Stimulated activated CD8-positive, alpha-beta memory T cell treated with anti-CD3 and anti-CD28 coated beads, Interleukin-7, amount 100 ng/mL, for 1 hour (primary cell): ENCODE data around the gene TNNT2.

Experiments
- DNase-seq, 2 donors: peaks; one replicate each; pipeline ENCODE4 v3.0.0-alpha.2; 2020; ENCODE audit warnings: low read depth in 2 of 2

Gene TNNT2

DNA sequence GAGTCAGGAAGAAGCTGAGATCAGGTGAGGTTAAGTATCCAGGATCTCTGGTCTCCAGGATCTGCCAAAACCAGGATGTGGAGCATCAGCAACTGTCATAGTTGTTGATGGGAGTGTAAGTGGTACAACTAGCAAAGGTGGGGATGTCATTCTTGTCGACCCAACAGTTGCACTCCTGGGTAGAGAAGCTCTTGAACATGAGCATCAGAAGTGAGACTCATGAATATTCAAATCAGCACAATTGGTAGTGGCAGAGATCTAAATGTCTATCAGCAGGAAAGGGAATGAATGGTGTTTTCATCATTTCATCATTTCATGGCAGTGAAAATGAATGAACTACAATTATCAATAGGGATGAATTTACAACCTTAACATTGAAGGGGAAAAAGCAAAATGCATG, 25.9 kb upstream of the TNNT2 start:
- no peak for DNase-seq

DNA sequence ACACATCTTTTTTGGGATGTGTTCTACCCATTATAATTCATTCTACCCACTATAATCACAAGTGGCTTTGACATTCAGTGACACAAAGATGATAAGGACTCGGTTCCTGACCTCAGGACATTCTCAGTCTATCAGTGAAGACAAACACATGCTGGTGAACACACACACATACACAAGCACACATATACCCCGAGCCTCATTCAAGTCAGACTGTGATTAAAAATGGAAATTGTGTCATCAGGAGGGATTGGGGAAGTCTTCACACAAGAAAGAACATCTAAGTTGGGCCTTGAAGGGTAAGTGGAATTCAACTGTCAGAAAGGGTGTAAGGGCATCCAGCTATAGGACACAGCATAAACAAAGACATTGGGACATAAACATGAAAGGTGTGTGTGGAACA, 24.2 kb upstream of the TNNT2 start:
- no peak for DNase-seq

DNA sequence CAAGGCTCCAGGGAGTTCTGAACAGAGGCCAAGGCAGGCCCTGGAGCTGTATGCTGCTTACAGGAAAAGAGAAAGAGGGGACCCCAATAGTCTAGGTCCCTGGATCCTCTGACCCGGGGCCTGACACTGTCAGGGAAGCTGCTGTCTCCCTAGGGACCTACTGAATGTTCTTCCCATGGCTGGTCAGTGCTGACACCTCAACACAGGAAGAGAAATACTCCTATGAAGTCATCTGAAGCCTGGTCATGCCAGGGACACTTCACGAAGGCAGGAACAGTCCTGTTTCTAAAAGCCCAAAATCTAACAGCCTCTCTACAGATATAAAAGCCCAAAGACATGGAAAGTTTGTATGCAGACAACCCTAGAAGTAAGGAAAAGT, 23.4 kb upstream of the TNNT2 start:
- no peak for DNase-seq

DNA sequence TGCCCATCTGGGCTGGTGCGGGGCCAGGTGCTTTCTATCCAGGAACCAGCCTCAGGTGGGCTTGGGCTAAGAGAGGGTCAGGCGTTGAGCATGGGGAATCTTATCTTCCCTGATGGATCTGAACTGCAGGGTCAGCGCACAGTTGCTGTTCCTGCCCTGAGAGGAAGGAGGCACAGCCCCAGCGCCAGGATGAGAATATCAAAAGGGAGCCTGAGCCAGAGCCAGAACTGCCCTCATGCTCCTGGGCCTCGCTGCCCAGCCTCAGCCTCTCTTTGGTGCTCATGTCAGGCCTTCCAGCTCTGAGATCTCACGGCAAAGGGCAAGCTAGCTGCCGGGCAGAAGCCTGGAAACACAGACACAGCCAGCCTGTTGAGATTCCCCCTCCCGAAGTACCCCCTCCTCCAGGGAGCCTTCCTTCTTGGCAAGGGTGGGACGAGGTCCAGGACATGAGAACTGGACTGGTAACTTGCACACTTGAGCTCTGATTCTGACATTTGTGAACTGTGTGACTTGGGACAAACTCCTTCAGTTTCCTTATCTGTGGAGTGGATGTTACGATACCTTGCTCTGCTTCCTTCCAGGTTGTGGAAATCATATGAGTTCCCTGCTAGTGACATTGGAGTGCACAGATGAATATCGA, 22.9 kb upstream of the TNNT2 start:
- DNase-seq, result no peak

DNA sequence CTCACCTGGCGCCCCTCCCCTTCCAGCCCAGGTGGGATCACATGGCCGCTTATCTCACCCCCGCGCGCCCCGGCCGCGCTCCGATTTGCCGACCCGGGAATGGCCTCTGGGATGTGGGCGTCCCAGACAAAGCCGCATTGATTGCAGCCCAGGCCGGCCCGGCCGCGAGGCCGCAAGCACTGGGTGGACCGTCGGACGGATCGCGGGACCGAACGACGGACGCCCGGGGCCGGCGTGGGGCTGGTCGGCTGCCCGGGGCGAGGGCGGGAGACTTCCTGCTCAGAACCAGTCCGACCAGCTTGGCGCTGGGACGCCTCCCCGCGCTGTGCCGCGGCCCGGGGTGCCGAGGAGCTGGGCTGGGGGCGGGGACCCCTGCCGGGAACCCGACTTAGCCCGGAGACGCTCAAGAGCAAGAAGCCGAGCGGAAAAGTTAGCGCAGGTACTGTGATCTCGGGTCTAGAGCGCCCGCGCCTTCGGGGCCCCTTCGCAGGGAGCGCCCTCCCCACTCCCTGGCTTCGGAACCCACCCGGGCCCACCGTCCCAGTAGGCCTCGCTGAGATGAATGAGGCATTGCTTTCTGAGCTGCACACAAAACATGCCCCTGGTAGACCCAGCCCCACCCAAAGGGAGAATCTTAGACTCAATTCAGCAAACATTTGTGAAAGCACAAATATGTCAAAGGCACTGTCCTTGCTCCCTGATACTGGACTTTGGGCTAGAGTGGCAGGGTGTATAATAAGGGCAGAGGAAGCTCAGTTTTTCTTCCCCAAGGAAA, 22.1 kb upstream of the TNNT2 start:
- DNase-seq, result no peak

DNA sequence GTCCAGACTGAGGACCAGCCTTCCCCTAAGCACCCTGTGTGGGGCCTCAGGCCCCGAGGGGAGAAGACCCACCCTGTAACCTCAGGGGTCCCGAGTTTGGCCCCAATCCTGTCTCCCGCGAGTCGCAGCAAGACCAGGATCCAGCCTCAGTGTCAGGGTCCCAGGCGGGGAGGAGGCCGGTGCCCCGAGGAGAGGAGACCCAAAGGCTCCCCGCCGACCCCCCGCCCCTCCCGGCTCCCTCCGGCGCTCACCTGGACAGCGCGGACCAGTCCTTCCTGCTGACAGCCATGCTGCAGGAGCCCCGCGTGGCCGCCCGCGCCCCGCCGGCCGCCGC, 21.5 kb upstream of the TNNT2 start, which contains the start of gene LAD1:
LAD1 (minus strand) TSS at position 307 of the 334 bp plus-strand sequence; CDS start at position 289, 18 bp downstream.
- DNase-seq, result no peak

DNA sequence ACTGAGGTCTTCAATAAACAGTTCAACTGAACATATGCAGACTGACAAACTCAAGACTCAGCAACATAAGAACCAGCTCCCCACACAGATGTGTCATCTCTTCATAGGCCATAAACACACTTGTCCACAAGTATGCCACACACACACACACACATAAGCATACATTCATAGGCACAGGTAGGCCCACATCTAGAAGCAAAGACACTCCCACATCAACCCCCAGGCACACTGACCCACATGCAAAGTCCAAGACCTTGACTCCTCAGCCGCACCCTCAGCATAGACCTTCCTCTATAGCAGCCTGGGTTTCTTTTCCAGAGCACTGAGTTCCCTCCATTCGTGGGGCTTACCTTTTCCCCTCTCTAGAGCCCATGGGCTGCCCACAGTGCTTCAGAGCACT, 20.2 kb upstream of the TNNT2 start:
- no peak for DNase-seq

DNA sequence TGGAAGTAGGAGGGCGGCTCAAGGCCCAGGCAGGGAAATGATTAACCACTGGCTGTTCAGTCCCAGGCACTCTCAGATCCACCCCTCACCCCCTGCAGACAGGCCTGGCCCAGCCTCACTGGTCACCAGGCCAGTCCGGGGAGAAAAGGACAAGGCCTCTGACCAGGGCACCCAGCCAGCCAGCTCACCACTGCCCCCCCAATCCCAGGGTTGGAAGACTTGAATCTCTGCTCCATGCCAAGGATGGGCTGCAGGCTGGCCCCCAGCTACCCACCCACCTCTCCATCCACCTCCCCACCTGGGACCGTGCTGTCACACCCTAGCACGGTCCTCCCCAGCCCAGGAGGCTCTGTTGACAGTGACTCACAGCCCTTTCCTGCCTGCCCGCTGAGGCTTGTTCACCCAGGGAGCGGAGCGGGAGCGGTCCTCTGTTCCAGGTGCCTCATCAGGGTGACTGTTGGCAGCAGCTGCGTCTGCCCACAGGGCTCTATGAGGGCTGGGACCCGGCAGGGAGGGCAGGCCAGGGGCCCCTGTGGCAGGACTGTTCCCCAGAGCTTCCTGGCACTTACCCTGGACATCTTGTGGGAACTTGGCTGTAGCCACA, 19.5 kb upstream of the TNNT2 start:
- DNase-seq, result no peak

DNA sequence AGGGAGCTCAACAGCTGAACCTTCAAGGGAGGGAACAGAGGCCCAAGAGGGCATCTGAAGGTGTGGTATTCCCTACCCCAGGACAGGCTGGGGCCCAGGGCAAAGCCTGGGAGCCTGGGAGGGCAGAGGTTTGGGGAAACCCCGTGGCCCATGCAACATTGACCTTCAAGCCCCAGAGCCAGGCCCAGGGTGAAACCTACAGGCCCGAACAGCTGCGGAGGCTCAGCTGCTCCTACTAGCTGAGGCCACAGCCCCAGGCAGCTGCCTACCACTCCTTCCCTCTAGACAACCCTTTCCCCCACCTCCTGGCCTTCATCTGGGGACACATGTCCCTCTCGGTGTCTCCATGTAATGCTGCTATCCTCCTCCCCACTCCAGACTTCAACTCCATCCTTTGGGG, 18.5 kb upstream of the TNNT2 start:
- no peak for DNase-seq

DNA sequence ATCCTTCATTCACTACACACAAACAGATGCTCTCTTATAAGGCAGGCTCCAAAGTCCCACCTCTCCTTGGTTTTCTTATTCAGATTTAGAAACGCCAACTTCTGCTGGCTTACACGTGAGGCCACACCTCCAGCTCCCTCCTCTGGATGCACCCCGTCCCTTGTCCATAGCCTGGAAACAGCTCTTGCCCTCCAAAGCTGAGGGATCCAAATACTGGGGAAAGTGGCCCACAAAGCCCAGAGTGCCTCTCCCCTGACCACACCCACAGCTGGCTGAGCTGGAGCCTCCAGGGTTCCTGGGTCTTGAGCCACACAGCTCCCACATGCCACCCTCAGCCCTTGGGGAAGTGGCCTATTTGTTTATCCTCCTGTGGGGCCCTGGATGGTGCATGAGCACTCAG, 17.1 kb upstream of the TNNT2 start:
- no peak for DNase-seq

DNA sequence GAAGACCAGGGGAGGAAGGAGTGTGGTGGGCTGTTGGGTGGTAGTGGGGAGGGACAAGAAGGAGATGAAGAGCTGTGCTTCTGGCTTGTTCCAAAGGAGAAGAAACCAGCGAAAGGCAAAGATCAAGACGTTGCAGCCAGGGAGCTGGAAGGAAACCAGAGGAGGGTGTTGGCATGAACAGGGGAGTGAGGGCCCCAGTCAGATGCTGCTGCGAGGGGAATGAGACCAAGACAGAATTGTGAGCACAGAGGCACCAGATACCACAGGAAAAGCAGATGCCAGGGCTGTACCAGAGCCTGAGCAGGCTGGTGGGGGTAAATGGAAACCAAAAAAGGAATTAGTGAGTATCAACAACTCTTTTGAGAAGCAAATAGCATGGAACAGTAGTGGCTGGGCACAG, 15.6 kb upstream of the TNNT2 start:
- no peak for DNase-seq

DNA sequence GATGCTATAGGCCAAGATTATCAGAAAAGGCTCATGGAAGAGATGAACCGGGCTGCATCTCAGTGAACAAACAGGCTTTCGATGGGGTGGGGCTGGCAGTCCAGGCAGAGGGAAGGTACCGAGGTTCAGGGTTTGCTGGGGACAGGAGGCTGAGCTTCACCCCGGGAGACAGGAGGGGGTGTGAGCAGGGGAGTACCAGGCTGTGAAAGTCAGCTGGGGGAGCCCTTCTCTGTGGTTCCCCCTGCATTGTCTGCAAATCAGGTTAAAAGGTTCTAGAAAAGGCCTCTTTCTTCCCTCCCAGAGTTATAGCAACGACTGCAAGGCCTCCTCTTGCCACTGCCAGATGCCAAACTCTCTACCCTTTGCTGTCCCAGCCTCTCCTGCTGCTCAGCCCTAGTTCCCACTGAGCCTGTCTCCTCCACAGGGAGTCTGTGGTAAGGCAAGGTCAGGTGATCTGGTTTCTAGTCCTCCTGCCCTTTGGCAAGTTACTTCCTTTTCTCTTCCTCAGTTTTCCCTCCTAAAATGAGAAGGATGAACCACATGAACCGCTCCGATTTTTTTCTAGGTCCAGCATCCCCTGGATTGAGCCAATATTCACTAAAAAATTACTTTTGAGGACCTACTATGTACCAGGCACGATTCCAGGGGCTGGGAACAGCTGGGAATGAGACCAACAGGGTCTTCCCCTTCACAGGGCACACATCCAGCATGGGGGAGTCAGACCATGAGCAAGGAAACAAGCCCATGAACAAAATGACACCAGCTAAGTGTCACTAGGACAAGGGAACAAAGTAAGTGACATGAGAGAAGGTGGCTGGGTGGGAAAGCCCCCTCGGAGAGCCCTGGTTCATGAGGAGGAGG, 14.4 kb upstream of the TNNT2 start:
- DNase-seq, result no peak

DNA sequence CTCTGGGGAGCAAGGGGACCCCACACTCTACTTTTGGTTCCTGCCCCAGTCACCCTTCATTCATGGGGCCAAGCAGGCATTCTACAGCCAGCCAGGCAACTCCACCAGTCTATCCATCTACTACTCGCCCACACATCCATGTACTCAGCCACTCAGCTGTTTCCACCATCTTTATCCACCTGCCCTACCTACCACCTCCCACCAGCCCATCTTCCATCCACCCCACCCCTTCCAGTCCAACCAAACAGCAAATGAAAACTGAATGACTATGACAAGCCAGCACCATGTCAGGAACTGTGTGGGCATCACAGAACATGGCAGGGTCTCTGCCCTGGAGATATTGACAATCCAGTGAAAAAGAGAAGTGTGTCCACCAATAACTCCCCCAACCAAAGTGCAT, 13.7 kb upstream of the TNNT2 start:
- DNase-seq, result no peak

DNA sequence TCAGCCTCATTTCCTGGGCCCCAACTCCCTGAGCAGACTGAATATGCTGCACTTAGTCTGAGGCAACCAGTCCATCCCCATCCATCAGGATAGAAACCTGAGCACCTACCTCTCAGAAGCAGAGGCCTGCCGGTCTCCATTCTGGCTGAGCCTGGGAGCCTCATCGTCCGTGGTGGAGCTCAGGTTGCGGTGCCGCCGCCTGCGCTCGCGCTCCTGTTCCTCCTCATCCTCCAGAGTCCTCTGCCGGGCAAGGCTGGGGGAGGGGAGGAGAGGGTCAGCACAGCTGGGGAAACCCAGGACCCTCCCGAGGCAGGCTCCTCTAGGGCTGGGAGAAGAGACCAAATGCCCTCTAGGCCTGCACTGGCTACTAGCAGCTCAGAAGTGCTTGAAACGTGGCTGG, 11.6 kb upstream of the TNNT2 start:
- DNase-seq, result no peak

DNA sequence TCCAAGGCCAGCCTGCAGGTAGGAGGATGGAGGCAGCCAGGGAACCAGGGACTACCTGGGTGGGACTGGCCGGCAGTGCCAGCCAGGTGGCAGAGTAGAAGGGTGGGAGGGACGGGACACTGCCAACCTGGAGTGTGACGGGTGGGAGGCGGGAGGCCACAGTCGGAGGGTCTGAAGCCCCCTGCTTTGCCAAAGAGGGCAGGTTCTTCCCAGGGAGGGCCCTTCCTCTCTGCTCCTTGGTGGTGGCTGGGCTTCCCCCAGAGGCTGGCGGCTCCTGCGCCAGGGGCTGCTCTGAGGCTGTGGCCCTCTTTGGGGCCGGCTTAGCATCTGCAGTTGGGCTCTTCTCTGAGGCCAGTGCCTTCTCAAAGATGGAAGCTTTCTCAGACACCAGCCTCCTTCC, 8.7 kb upstream of the TNNT2 start:
- DNase-seq, result no peak

DNA sequence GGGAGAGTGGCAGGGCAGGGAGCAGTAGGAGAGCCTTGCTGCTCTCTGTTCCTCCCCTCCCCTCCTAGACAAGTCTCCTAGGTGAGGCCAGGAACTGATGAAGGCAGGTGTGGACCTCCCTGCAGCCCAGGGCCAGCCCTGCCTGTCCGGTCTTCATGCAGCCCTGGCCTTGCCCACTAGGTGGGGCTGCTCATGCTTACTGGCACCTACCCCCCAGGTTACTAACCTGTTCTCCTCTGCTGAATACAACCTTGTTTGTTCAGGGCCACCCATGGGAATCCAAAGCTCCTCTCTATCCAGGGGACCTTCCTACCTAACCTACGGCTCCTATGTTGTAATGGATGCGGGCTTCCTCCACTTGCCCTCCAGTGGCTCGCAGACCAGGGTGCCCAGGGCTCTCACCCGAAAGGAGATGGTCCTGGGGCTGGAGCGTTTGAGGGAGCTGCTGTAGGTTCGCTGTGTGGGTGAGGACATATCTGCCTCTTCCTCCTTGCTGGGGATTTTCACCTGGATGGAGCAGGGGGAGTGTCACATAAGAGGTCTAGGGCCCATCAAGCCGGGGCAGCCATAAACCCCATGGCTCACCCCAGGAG, 7.9 kb upstream of the TNNT2 start:
- no peak for DNase-seq

DNA sequence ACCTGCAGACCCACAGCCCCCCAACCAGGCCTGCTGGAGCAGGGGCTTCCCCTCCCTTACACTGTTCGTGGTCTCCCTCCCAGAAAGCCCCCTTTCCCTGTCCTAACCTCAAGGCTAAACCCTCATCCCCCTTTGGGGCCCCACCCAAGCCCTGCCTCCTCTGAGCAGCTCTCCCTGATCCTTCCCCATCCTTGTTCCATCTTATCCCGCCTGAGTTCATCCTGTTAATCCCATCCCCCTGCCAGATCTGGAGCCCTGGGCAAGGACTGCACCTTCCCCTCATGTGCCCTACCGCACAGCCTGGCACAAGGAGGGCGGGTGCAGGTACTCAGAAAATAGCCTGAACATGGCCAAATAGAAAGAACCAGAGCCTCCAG, 6.9 kb upstream of the TNNT2 start:
- no peak for DNase-seq

DNA sequence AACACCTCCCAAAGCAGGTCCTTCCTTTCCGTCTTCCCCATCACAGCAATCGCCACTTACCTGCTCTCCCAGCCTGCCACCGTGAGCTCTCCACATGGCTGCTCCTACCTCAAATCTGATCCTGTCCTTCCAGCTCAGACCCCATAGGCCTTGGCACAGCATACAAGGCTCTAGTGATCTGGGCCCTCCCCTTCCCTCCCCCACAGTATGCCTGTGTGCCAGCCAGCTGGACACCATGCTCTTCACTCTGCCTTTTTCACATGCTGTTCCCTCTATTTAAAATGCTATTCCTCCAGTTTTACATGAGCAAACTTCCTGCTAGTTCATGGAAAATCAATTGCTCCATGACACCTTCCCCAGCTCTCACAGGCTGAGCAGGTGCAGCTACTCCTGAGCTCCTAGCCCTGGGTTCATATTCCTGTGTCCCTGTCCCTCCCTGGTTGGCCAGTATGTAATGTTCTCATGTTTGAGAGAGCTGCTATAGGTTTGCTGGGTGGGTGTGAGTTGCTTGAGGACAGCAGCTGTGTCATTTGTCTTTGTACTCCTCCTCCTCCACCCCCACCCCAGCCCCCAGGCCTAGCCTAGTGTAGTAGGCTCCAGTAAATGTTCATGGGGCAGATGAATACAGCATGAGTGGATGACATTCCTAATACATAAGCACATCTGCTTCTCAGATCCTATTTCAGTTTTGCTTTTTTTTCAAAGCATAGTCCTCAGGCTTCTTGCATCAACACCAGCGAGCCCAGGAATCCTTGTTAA, 6.3 kb upstream of the TNNT2 start:
- no peak for DNase-seq

DNA sequence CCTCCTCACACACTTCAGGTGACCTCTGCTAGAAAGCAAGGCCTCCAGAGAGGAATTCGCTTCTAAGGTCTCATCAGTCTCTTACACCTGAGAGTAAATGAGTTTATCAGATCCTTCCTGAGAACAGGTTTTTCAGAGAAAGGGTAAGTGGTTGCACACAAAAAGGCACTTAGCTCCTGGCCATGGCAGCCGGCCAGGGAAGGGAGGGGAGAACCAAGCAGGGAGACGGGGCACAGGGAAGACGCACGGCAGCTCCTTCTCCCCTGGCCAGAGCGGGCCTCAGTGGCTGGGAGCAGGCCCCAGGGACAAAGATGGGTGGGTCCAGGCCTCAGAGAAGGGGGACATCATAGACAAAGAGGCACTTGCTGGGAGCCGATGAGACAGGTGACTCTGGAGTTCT, 3.6 kb upstream of the TNNT2 start:
- DNase-seq, result no peak

DNA sequence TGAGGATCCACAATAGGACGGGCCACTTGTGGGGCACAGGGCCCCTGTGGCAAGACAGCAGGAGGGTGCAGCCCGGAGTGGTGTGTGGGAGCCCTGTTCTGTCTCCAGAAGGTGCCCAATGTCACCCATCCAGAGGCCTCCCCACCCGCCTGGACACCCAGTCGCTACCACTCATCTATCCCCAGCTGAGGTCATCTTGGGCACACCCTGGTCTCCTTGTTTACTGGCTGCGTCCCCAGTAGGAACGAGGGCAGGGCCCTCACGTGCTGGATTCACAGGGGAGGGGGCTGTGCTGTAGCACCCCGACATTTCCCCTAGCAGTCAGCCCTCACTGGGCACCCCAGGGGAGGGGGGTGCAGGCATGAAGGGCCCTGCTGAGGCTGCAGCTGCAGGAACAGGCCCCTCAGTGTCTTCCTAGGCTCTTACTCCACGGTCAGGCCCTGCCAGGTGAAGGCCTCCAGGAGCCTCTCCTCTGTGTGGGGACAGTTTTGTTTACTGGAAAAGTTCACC, 2.3 kb upstream of the TNNT2 start:
- DNase-seq, result no peak

DNA sequence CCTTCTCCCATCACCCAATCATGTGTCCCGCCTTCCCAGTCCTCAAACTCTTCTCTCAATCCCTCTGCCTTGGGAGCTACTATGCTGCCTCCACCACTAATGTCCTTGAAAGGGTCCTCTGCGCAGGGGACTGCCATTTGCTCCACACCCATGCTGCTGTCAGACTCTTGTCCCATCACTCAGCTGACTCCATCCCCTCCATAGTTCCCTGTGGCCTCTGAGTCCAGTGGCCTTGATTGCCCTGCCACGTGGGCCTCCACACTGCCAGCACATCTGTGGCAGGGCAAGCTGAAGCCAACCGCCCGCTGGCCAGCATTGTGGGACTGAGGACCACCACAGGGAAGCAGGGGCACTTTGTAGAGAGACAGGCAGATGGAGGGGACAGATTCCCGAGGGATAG, 1.3 kb upstream of the TNNT2 start:
- DNase-seq, result no peak
